HepG2 (cell line): ENCODE results near the gene TMC2. TPM values are rescaled to one million over a fixed set of nuclear protein-coding genes. Genes with fewer than 3 reads are reported as not detected.

Experiments
- CHD2 ChIP-seq: IDR thresholded peaks from 2 replicates; pipeline ENCODE4 v1.6.1; 2011; ENCODE audit warnings: low read depth, low read length, improper control_type of control experiment
- DMAP1 ChIP-seq: IDR thresholded peaks from 2 replicates; pipeline ENCODE4 v1.6.1; 2016
- DPF2 ChIP-seq: sonication (generic); formaldehyde crosslinking; IDR thresholded peaks from 2 replicates; pipeline ENCODE4 v1.4.0; 2020; ENCODE audit warnings: mild to moderate bottlenecking, low read depth, missing genetic modification reagents, borderline replicate concordance
- KAT8 ChIP-seq: IDR thresholded peaks from 2 replicates; pipeline ENCODE4 v1.6.1; 2016; ENCODE audit warnings: missing genetic modification reagents, missing compliant biosample characterization
- KDM3A ChIP-seq: IDR thresholded peaks from 2 replicates; pipeline ENCODE4 v1.6.1; 2018; ENCODE audit warnings: low read depth, missing compliant biosample characterization
- MYC ChIP-seq: sonication (generic); formaldehyde crosslinking; IDR thresholded peaks from 2 replicates; pipeline ENCODE4 v1.9.0; 2021; ENCODE audit warnings: missing genetic modification reagents, borderline replicate concordance
- ZBTB38 ChIP-seq: sonication (generic); formaldehyde crosslinking; IDR thresholded peaks from 2 replicates; pipeline ENCODE4 v1.5.1; 2020; ENCODE audit warnings: mild to moderate bottlenecking, missing genetic modification reagents
- ZKSCAN5 ChIP-seq: sonication (generic); formaldehyde crosslinking; IDR thresholded peaks from 2 replicates; pipeline ENCODE4 v1.5.1; 2020; ENCODE audit warnings: mild to moderate bottlenecking, missing genetic modification reagents
- ZNF225 ChIP-seq: sonication (generic); formaldehyde crosslinking; IDR thresholded peaks from 2 replicates; pipeline ENCODE4 v1.4.0; 2020; ENCODE audit warnings: mild to moderate bottlenecking, missing genetic modification reagents
- ZNF230 ChIP-seq: sonication (generic); formaldehyde crosslinking; IDR thresholded peaks from 2 replicates; pipeline ENCODE4 v1.4.0; 2020; ENCODE audit warnings: mild to moderate bottlenecking, missing genetic modification reagents
- ZNF317 ChIP-seq: sonication (generic); formaldehyde crosslinking; IDR thresholded peaks from 2 replicates; pipeline ENCODE4 v1.5.0; 2020; ENCODE audit warnings: mild to moderate bottlenecking, missing genetic modification reagents
- ZNF44 ChIP-seq: sonication (generic); formaldehyde crosslinking; IDR thresholded peaks from 2 replicates; pipeline ENCODE4 v1.5.1; 2020; ENCODE audit warnings: mild to moderate bottlenecking, missing genetic modification reagents
- polyA plus RNA-seq, 8 experiments: library from polyadenylated mRNA; depleted of rRNA in 3 of 8; stranded (reverse) in 7 of 8; unstranded in 1 of 8; fragments of >200 nt; fragmentation: Illumina TruSeq in 4 of 8; extraction: Trizol in 4 of 8; gene quantifications; 2 replicates each; pipeline versions ENCODE4 v1.2.1 to v1.2.3, GENCODE V29; 2011 to 2016; ENCODE audit warnings: low read depth in 4 of 8, missing spikeins in 1 of 8, mixed read lengths in 1 of 8; ENCODE audit not compliant: insufficient read depth in 1 of 8
- total RNA-seq, 5 experiments: library from RNA; depleted of rRNA; stranded (reverse); fragments of >200 nt; fragmentation: Illumina TruSeq; extraction: Trizol; gene quantifications; 2 replicates each; pipeline ENCODE4 v1.2.3, GENCODE V29; 2016; ENCODE audit warnings: low read depth in 1 of 5
- TF ChIP-seq, protein P1 (sequence below), 2 experiments: sonication (generic) in 1 of 2; formaldehyde crosslinking in 1 of 2; IDR thresholded peaks; 2 replicates each; pipeline versions ENCODE4 v1.4.0 to v1.6.1; 2018 to 2020; ENCODE audit warnings: missing genetic modification reagents in 2 of 2, borderline replicate concordance in 1 of 2, low read depth in 1 of 2, mild to moderate bottlenecking in 1 of 2, missing biosample characterization in 1 of 2
- TF ChIP-seq, protein P2 (sequence below): sonication (generic); formaldehyde crosslinking; IDR thresholded peaks from 2 replicates; pipeline ENCODE4 v1.5.0; 2020; ENCODE audit warnings: missing genetic modification reagents
- TF ChIP-seq, protein P3 (sequence below): sonication (generic); formaldehyde crosslinking; IDR thresholded peaks from 2 replicates; pipeline ENCODE4 v1.9.0; 2021; ENCODE audit warnings: missing genetic modification reagents, borderline replicate concordance
- TF ChIP-seq, protein P4 (sequence below): sonication (generic); formaldehyde crosslinking; IDR thresholded peaks from 2 replicates; pipeline ENCODE4 v1.4.0; 2020; ENCODE audit warnings: missing genetic modification reagents

TMC2 gene
- total and polyA plus RNA-seq, 2 of the 13 experiments (the other 11 are each of a cell fraction or from before 2014, with no cell fraction given) = not detected

DNA sequence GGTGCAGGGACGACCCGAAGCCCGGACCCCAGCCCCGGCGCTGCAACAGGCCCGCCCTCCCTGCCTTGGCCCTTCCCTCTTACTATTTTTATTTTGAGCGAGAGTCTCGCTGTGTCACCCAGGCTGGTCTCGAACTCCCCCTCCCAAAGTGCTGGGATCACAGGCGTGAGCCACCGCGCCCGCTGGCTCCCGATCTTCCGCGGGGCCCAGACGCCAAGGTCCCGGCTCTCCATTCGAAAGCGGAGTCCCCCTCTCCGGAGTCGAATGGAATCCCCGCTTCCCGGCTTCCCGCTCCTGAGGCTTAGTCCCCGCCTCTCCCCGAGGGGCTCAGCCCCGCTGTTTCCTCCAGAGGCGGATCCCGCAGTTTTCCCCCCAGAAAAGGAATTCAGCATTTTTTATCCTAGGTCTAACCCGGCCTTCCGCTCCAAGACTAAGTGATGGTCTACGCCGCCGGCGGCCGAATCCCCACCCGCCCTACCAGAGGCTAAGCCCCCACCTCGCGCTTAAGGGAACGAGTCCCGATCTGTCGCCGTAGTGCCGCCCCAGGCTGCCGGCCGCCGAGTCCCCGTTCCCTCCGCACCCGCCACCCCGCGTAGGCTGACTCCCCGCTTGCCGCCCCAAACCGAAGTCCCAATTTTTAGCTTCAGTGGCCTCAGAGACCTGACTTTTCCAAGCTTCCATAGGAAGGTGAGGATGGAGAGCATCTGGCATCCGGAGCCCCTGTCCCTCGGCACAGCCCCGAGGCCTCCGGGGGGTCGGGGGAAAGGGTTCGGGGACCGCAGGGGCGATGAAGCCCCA is 11.5 kb upstream of the TMC2 start (continued):
- no peak for TF ChIP-seq ZNF230 (CRISPR knock-in tag)
- peak; percentile 21; the same call in 1 of the 2 replicates for TF ChIP-seq DMAP1 (CRISPR knock-in tag)
- peak; percentile 5; the same call in 1 of the 2 replicates for TF ChIP-seq ZNF317 (CRISPR knock-in tag)
- TF ChIP-seq, protein P1, sequence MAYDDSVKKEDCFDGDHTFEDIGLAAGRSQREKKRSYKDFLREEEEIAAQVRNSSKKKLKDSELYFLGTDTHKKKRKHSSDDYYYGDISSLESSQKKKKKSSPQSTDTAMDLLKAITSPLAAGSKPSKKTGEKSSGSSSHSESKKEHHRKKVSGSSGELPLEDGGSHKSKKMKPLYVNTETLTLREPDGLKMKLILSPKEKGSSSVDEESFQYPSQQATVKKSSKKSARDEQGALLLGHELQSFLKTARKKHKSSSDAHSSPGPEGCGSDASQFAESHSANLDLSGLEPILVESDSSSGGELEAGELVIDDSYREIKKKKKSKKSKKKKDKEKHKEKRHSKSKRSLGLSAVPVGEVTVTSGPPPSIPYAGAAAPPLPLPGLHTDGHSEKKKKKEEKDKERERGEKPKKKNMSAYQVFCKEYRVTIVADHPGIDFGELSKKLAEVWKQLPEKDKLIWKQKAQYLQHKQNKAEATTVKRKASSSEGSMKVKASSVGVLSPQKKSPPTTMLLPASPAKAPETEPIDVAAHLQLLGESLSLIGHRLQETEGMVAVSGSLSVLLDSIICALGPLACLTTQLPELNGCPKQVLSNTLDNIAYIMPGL (CRISPR knock-in tag; IDR thresholded peaks at IDR 0.05; ENCODE audit: borderline replicate concordance in 1 of 2, low read depth in 1 of 2) = peak; percentile 10 to 88; a peak in 3 of 4 replicates
- TF ChIP-seq DPF2 = no peak
- no peak for TF ChIP-seq ZBTB38 (CRISPR knock-in tag)
- TF ChIP-seq, protein P2, sequence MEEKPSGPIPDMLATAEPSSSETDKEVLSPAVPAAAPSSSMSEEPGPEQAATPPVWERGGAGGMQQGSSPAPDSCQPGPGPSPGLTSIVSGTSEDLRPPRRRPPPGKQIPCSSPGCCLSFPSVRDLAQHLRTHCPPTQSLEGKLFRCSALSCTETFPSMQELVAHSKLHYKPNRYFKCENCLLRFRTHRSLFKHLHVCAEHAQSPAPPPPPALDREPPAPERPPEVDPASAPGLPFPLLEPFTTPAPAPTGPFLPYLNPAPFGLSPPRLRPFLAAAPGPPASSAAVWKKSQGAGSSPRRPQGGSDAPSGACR = no peak
- TF ChIP-seq ZNF225 (CRISPR knock-in tag) = peak; percentile 65
- peak; percentile 28; the same call in 1 of the 2 replicates for TF ChIP-seq KDM3A
- 0 out of 2 replicates have a peak, but pooled peaks have one; percentile 7 for TF ChIP-seq KAT8 (CRISPR knock-in tag)
- TF ChIP-seq ZNF44 (CRISPR knock-in tag) = 0 out of 2 replicates have a peak, but pooled peaks have one; percentile 21
- TF ChIP-seq MYC (CRISPR knock-in tag) = peak; percentile 22; the same call in 1 of the 2 replicates
- TF ChIP-seq, protein P3, sequence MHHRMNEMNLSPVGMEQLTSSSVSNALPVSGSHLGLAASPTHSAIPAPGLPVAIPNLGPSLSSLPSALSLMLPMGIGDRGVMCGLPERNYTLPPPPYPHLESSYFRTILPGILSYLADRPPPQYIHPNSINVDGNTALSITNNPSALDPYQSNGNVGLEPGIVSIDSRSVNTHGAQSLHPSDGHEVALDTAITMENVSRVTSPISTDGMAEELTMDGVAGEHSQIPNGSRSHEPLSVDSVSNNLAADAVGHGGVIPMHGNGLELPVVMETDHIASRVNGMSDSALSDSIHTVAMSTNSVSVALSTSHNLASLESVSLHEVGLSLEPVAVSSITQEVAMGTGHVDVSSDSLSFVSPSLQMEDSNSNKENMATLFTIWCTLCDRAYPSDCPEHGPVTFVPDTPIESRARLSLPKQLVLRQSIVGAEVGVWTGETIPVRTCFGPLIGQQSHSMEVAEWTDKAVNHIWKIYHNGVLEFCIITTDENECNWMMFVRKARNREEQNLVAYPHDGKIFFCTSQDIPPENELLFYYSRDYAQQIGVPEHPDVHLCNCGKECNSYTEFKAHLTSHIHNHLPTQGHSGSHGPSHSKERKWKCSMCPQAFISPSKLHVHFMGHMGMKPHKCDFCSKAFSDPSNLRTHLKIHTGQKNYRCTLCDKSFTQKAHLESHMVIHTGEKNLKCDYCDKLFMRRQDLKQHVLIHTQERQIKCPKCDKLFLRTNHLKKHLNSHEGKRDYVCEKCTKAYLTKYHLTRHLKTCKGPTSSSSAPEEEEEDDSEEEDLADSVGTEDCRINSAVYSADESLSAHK (CRISPR knock-in tag) = 0 out of 2 replicates have a peak, but pooled peaks have one; percentile 18
- no peak for TF ChIP-seq ZKSCAN5 (CRISPR knock-in tag)
- TF ChIP-seq CHD2 = no peak
- TF ChIP-seq, protein P4, sequence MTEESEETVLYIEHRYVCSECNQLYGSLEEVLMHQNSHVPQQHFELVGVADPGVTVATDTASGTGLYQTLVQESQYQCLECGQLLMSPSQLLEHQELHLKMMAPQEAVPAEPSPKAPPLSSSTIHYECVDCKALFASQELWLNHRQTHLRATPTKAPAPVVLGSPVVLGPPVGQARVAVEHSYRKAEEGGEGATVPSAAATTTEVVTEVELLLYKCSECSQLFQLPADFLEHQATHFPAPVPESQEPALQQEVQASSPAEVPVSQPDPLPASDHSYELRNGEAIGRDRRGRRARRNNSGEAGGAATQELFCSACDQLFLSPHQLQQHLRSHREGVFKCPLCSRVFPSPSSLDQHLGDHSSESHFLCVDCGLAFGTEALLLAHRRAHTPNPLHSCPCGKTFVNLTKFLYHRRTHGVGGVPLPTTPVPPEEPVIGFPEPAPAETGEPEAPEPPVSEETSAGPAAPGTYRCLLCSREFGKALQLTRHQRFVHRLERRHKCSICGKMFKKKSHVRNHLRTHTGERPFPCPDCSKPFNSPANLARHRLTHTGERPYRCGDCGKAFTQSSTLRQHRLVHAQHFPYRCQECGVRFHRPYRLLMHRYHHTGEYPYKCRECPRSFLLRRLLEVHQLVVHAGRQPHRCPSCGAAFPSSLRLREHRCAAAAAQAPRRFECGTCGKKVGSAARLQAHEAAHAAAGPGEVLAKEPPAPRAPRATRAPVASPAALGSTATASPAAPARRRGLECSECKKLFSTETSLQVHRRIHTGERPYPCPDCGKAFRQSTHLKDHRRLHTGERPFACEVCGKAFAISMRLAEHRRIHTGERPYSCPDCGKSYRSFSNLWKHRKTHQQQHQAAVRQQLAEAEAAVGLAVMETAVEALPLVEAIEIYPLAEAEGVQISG (CRISPR knock-in tag) = no peak; the same call in none of the 2 replicates
